BJ (cell line): ENCODE data around the gene CD2. TPM values are rescaled to one million over a fixed set of nuclear protein-coding genes. Genes with fewer than 3 reads are reported as not detected.

Experiments used
- CTCF ChIA-PET: fragments of 350-600 bp; formaldehyde crosslinking; extraction: SDS; loops from one replicate; lab custom pipeline; 2021; ENCODE audit warnings: antibody characterized with exemption, inconsistent platforms; lab: Yijun Ruan, JAX
- POLR2A ChIA-PET: fragments of 300-600 bp; sonication (Branson Sonifier 250); formaldehyde crosslinking; extraction: SDS; loops from one replicate; lab custom pipeline; 2021; ENCODE audit warnings: antibody characterized with exemption; lab: Charles Lee
- DNase-seq: peaks from one replicate; pipeline ENCODE4 v3.0.0-alpha.2; 2011; ENCODE audit warnings: low read depth
- H3K27me3 ChIP-seq: 2 replicates; pipeline ENCODE4 v1.6.0; 2011; ENCODE audit warnings: low read length; ENCODE audit not compliant: control insufficient read depth, insufficient read depth
- H3K36me3 ChIP-seq: 2 replicates; pipeline ENCODE4 v1.5.1; 2011; ENCODE audit warnings: low read length; ENCODE audit not compliant: control insufficient read depth, insufficient read depth
- H3K4me3 ChIP-seq: 2 replicates; pipeline ENCODE4 v1.5.1; 2011; ENCODE audit warnings: low read depth, mild to moderate bottlenecking, control low read depth, low read length
- CTCF ChIP-seq: IDR thresholded peaks from 2 replicates; pipeline ENCODE4 v1.5.1; 2011; ENCODE audit warnings: low read depth, mild to moderate bottlenecking, control low read depth, inconsistent platforms, low read length, moderate library complexity; ENCODE audit not compliant: insufficient read depth
- polyA plus RNA-seq: library from polyadenylated mRNA; depleted of rRNA; stranded (reverse); fragments of >200 nt; gene quantifications from 2 replicates; pipeline ENCODE4 v1.2.3, GENCODE V29; 2011

Gene CD2
- polyA plus RNA-seq, 1 experiment, result not detected

- H3K4me3 ChIP-seq, result no peak overlapping the region
- no peaks in the 10 kb centered on the region for H3K36me3 ChIP-seq
- CTCF ChIA-PET, result no interaction called here
- no peak for TF ChIP-seq CTCF
- H3K27me3 ChIP-seq, result no peaks in the 10 kb centered on the region
- POLR2A ChIA-PET, result no interaction called here
- DNase-seq, result no peak
Observed at GRCh38 chr1:116766616-116767469, 12.6 kb downstream of the CD2 start.

- no peak for TF ChIP-seq CTCF
- Histone ChIP-seq H3K36me3 (no peaks in the 10 kb centered on the region), H3K4me3 (no peak overlapping the region), H3K27me3 (no peaks in the 10 kb centered on the region)
- POLR2A ChIA-PET, result no interaction called here
- no peak for DNase-seq
- CTCF ChIA-PET, result interaction anchor here (0.9 kb wide), 1 partner anchor 300 kb away, joined by 3 read pairs; no protein-coding TSS in a partner anchor
Observed at GRCh38 chr1:116767782-116768382, 13.7 kb downstream of the CD2 start.

- Histone ChIP-seq H3K36me3 (no peaks in the 10 kb centered on the region), H3K4me3 (no peak overlapping the region), H3K27me3 (no peaks in the 10 kb centered on the region)
- ChIA-PET CTCF (interaction anchor here (0.9 kb wide), 1 partner anchor 299 kb away, joined by 3 read pairs; no protein-coding TSS in a partner anchor), POLR2A (no interaction called here)
- TF ChIP-seq CTCF, result no peak
- DNase-seq, result no peak
Observed at GRCh38 chr1:116768416-116769103, 14.3 kb downstream of the CD2 start.

- Histone ChIP-seq H3K4me3 (no peak overlapping the region), H3K27me3 (no peaks in the 10 kb centered on the region), H3K36me3 (no peaks in the 10 kb centered on the region)
- TF ChIP-seq CTCF, result no peak
- DNase-seq, result no peak
- ChIA-PET CTCF (interaction anchor here (0.9 kb wide), 1 partner anchor 29 kb away, joined by 3 read pairs; no protein-coding TSS in a partner anchor), POLR2A (no interaction called here)
Observed at GRCh38 chr1:116769104-116769452, 14.8 kb downstream of the CD2 start.

- H3K27me3 ChIP-seq, result no peaks in the 10 kb centered on the region
- H3K4me3 ChIP-seq, result no peak overlapping the region
- ChIA-PET POLR2A (no interaction called here), CTCF (interaction anchor here (0.7 to 1.8 kb wide), 3 partner anchors 30 to 84 kb away, joined by 3 to 7 read pairs (median 3); no protein-coding TSS in a partner anchor)
- DNase-seq, result no peak
- no peak for TF ChIP-seq CTCF
- H3K36me3 ChIP-seq, result no peaks in the 10 kb centered on the region
Observed at GRCh38 chr1:116769561-116769977, 15.3 kb downstream of the CD2 start.
